ENCODE measurements around the gene CDC42BPG. TPM values are rescaled to one million over a fixed set of nuclear protein-coding genes. Genes with fewer than 3 reads are reported as not detected.

The CDC42BPG gene
- total RNA-seq, 1 donor from 2014 or later: 13.0 TPM

DNA sequence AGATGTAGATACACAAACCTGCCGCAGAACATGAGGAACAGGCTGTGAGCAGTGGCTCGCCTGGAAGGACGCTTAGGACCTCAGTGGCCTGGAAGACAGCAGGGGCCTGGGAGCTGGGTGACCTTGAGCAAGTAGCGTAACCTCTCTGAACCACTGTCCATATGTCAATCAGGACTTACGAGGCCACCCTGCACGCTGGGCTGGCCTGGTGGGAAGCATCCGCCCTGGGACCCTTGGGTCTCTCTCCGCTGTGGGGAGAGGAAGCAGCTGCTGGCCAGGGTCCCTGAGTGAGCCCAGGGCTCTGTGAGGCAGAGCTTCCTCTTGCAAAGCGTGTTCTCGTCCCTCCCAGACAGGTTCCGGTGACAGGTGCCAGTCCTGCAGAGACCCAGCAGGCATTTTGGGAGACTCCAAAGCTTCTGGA lies 48.0 kb upstream of the CDC42BPG start:
- H3K4me3 ChIP-seq: no peak overlapping the region
- H3K27ac ChIP-seq: no peak overlapping the region
- TF ChIP-seq POLR2AphosphoS5 (IDR thresholded peaks at IDR 0.05; ENCODE audit: insufficient read depth in 1 of 2, low read depth in 1 of 2) (no peak), POLR2A (IDR thresholded peaks at IDR 0.05) (no peak)
- TF ChIP-seq, protein P1, sequence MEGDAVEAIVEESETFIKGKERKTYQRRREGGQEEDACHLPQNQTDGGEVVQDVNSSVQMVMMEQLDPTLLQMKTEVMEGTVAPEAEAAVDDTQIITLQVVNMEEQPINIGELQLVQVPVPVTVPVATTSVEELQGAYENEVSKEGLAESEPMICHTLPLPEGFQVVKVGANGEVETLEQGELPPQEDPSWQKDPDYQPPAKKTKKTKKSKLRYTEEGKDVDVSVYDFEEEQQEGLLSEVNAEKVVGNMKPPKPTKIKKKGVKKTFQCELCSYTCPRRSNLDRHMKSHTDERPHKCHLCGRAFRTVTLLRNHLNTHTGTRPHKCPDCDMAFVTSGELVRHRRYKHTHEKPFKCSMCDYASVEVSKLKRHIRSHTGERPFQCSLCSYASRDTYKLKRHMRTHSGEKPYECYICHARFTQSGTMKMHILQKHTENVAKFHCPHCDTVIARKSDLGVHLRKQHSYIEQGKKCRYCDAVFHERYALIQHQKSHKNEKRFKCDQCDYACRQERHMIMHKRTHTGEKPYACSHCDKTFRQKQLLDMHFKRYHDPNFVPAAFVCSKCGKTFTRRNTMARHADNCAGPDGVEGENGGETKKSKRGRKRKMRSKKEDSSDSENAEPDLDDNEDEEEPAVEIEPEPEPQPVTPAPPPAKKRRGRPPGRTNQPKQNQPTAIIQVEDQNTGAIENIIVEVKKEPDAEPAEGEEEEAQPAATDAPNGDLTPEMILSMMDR (IDR thresholded peaks at IDR 0.05): no peak
- H3K9me3 ChIP-seq: no peaks in the 10 kb centered on the region
- peaks cover 0 to 6% of the 10 kb centered on the region in 2 donors for H3K36me3 ChIP-seq
- intact Hi-C loops (cut with DNase I): no loop called here
- no peak for DNase-seq (ENCODE audit: extremely low spot score in 2 of 2)
- peaks cover 10% of the 10 kb centered on the region for H3K4me1 ChIP-seq
- H3K27me3 ChIP-seq: no peaks in the 10 kb centered on the region

DNA sequence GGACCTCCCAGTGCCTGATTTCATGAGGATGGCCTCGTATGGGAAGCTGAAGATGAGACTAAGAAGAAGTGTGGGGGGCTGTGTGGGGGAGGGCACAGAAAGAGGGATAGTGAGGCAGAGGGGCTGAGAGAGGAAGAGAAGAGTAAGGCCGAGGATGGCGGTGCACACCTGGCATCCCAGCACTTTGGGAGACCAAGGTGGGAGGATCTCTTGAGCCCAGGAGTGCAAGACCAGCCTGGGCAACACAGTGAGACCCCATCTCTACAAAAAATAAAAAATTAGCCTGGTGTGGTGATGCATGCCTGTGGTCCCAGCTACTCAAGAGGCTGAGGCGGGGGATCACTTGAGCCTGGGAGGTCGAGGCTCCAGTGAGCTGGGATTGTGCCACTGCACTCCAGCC lies 47.4 kb upstream of the CDC42BPG start:
- peaks cover 0 to under 1% of the 10 kb centered on the region in 2 donors for H3K36me3 ChIP-seq
- H3K4me3 ChIP-seq: no peak overlapping the region
- intact Hi-C loops (cut with DNase I): no loop called here
- DNase-seq (ENCODE audit: extremely low spot score in 2 of 2): no peak
- H3K27me3 ChIP-seq: no peaks in the 10 kb centered on the region
- no peak overlapping the region for H3K27ac ChIP-seq
- TF ChIP-seq, protein P1 (IDR thresholded peaks at IDR 0.05): no peak
- no peak for TF ChIP-seq POLR2AphosphoS5 (IDR thresholded peaks at IDR 0.05; ENCODE audit: insufficient read depth in 1 of 2, low read depth in 1 of 2)
- TF ChIP-seq POLR2A (IDR thresholded peaks at IDR 0.05): no peak
- peaks cover 10% of the 10 kb centered on the region for H3K4me1 ChIP-seq
- H3K9me3 ChIP-seq: no peaks in the 10 kb centered on the region

DNA sequence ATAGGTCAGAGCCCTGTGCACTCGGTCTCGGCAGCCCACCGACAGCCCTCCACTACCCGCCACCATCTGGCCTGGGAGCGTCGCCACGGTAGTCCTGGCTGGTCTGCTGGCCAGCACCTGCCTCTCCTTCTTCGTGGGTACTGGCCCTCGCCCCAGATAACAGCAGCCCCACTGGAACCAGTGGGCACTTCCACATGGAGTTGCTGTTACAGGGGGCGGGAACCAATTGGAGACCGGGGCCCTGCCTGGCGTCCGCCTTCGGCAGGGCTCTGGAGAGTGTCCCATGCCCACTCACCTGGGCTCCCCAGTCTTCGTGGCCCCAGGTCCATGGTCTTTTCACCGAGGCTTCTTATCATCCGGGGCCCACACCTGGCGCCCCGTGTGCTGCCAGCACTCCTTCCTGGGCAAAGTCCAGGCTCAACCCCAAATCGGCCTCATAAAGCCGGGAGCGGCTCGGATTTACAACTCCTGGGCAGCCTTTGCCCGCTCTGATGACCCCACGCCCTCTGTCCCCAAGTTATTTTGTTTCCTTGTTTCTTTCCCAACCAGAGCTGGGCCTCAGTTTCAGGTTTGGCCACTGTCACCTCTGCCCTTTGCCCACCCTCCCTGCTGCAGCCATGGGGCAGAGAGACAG lies 46.9 kb upstream of the CDC42BPG start:
- H3K9me3 ChIP-seq: no peaks in the 10 kb centered on the region
- peaks cover 10% of the 10 kb centered on the region for H3K4me1 ChIP-seq
- TF ChIP-seq POLR2AphosphoS5 (IDR thresholded peaks at IDR 0.05; ENCODE audit: insufficient read depth in 1 of 2, low read depth in 1 of 2) (no peak), POLR2A (IDR thresholded peaks at IDR 0.05) (no peak)
- TF ChIP-seq, protein P1 (IDR thresholded peaks at IDR 0.05): no peak
- no peaks in the 10 kb centered on the region for H3K27me3 ChIP-seq
- intact Hi-C loops (cut with DNase I): no loop called here
- no peak overlapping the region for H3K27ac ChIP-seq
- H3K36me3 ChIP-seq: no peaks in the 10 kb centered on the region
- H3K4me3 ChIP-seq: no peak overlapping the region
- no peak for DNase-seq (ENCODE audit: extremely low spot score in 2 of 2)

DNA sequence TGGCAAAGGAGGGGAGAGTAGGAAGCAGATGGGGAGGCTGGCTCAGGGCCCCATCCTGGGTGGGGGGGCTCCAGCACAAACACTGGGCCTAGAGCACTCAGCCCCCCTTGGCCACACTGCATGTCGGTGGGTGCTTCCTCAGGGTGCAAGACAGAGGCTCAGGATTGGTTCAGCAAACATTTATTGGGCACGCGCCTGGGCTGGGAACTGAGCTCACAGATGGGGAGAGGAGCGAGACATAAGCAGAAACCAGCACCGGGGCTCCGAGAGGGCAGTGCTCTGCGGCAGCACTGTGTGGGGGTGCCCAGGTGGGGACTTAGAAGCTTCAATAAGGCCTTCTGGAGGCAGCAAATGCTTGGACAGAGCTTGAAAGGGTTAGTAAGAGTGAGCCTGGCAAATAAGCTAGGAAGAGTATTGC lies 46.1 kb upstream of the CDC42BPG start:
- no peak for DNase-seq (ENCODE audit: extremely low spot score in 2 of 2)
- Histone ChIP-seq H3K4me3 (no peak overlapping the region), H3K27me3 (no peaks in the 10 kb centered on the region), H3K27ac (no peak overlapping the region), H3K36me3 (no peaks in the 10 kb centered on the region), H3K9me3 (no peaks in the 10 kb centered on the region), H3K4me1 (peaks cover 10% of the 10 kb centered on the region)
- TF ChIP-seq POLR2AphosphoS5 (IDR thresholded peaks at IDR 0.05; ENCODE audit: insufficient read depth in 1 of 2, low read depth in 1 of 2) (no peak), POLR2A (IDR thresholded peaks at IDR 0.05) (no peak)
- TF ChIP-seq, protein P1 (IDR thresholded peaks at IDR 0.05): no peak
- intact Hi-C loops (cut with DNase I): no loop called here

DNA sequence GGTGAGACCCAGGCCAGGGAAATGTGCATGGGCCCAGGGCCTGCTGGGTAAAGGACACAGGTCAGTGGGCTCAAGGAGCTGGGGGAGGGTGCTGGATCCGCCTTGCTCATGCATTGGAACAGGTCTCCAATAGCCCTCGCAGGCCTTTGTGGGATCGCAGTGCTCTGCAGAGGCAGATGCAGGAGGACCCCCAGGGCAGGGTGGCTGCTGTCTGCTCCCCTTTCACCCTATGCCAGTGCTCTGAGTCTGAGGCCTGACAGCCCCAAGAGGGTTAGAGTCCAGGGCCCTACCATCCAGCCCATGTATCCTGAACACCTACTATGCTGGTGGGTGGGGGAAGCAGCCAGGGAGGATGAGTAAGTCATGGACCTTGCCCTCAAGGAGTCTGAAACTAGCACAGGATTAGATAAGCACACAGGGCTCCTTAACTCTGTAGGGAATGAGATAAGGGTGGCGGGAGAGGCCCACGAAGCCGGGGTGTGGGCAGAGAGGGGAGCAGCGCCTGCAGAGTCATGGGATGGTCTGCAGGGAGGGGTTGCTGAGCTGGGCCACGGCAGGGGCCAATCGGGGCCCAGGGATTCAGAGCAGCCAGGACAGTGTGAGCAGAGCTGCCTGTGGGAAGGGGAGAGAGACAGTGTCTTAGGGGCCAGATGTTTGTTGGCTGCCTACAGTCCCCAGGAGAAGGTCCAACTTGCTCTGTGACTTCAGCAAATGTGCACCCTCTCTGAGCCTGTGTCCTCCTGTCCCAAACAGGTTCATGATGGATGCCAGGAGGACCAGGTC lies 44.5 kb upstream of the CDC42BPG start:
- no peak for DNase-seq (ENCODE audit: extremely low spot score in 2 of 2)
- H3K27me3 ChIP-seq: no peaks in the 10 kb centered on the region
- intact Hi-C loops (cut with DNase I): loop anchor here (2.0 kb wide), 1 partner anchor 44 kb away; the partner anchor contains the start of gene CDC42BPG
- no peaks in the 10 kb centered on the region for H3K9me3 ChIP-seq
- H3K36me3 ChIP-seq: no peaks in the 10 kb centered on the region
- H3K4me3 ChIP-seq: no peak overlapping the region
- TF ChIP-seq, protein P1 (IDR thresholded peaks at IDR 0.05): no peak
- TF ChIP-seq POLR2A (IDR thresholded peaks at IDR 0.05) (no peak), POLR2AphosphoS5 (IDR thresholded peaks at IDR 0.05; ENCODE audit: insufficient read depth in 1 of 2, low read depth in 1 of 2) (no peak)
- H3K4me1 ChIP-seq: peaks cover 10% of the 10 kb centered on the region
- H3K27ac ChIP-seq: no peak overlapping the region
